ENCODE results near the gene TEX9. TPM values are rescaled to one million over a fixed set of nuclear protein-coding genes. Genes with fewer than 3 reads are reported as not detected.

TEX9 gene
- total RNA-seq, 1 experiment from 2014 or later, result 11.8 TPM

DNA sequence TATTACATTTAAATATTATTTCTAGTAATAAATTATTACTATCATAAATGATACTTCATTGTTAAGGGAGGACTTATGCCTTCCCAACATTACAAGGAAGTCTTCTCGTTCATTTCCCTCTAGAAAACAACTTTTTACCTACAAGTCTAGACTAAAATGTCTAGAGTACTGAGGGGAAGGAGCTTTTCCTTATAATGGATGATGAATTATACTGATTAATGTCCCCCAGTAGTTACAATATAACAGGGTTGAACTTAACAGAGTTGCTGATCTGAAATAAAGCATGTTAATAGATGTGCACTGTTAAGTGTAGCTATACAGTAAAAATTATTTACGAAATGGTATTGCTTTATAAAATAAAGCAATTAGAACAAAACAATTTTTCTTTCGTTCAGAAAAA is 102.4 kb downstream of the TEX9 start:
- Histone ChIP-seq H3F3A (ENCODE audit: insufficient read depth, low read depth) (no peaks in the 10 kb centered on the region), H2AFZ (no peak overlapping the region), H3K4me2 (no peak overlapping the region), H3K9me3 (ENCODE audit: insufficient read depth, low read depth) (no peaks in the 10 kb centered on the region), H3K4me1 (replicated peaks; ENCODE audit: insufficient read depth) (peaks cover 5% of the 10 kb centered on the region; the same call in 1 of the 2 replicates), H3K79me2 (ENCODE audit: low read depth) (no peaks in the 10 kb centered on the region), H3K27ac (no peak overlapping the region), H3K27me3 (ENCODE audit: insufficient read depth, low read depth) (no peaks in the 10 kb centered on the region), H3K36me3 (ENCODE audit: low read depth) (no peaks in the 10 kb centered on the region), H3K9me2 (ENCODE audit: insufficient read depth) (no peaks in the 10 kb centered on the region), H4K20me1 (ENCODE audit: insufficient read depth) (no peaks in the 10 kb centered on the region), H3K4me3 (no peak overlapping the region)
- intact Hi-C loops (cut with micrococcal nuclease; ENCODE audit: unreplicated experiment), result no loop called here
- TF ChIP-seq, protein P1, sequence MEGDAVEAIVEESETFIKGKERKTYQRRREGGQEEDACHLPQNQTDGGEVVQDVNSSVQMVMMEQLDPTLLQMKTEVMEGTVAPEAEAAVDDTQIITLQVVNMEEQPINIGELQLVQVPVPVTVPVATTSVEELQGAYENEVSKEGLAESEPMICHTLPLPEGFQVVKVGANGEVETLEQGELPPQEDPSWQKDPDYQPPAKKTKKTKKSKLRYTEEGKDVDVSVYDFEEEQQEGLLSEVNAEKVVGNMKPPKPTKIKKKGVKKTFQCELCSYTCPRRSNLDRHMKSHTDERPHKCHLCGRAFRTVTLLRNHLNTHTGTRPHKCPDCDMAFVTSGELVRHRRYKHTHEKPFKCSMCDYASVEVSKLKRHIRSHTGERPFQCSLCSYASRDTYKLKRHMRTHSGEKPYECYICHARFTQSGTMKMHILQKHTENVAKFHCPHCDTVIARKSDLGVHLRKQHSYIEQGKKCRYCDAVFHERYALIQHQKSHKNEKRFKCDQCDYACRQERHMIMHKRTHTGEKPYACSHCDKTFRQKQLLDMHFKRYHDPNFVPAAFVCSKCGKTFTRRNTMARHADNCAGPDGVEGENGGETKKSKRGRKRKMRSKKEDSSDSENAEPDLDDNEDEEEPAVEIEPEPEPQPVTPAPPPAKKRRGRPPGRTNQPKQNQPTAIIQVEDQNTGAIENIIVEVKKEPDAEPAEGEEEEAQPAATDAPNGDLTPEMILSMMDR (conservative IDR thresholded peaks at IDR 0.05), result no peak
- TF ChIP-seq EZH2 (IDR thresholded peaks at IDR 0.05; ENCODE audit: low read depth), result no peak
- no TSS peak for BruUV-seq (replicated peaks)
- ChIA-PET CTCF (interaction anchor here (0.6 kb wide), 1 partner anchor 22 kb away, joined by 3 read pairs; no protein-coding TSS in a partner anchor), POLR2A (ENCODE audit: unreplicated experiment) (interaction anchor here (0.7 kb wide), 1 partner anchor 312 kb away, joined by 4 read pairs; no protein-coding TSS in a partner anchor)
- DNase-seq, result no peak

DNA sequence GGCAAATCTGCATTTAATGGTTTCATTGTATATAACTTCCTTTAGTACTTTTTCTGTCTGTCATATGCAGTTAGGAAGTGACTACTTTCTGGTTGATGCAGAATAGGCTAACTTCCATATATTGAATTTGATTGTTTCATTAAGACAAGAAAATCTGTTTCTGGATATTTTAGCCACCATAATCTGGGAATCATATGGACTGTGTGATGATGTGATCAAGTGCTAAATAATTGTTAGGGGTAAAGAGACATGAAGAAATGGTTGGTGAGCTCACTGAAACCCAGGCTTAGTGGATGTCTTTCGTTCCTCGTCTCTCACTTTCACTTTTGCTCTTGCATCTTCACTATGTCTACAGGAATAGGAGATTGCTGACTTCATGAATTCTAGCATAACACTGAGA is 103.2 kb downstream of the TEX9 start:
- POLR2A ChIA-PET (ENCODE audit: unreplicated experiment), result no interaction called here
- no peaks in the 10 kb centered on the region for H3K27me3 ChIP-seq (ENCODE audit: insufficient read depth, low read depth)
- no peak overlapping the region for H2AFZ ChIP-seq
- H3K4me2 ChIP-seq, result no peak overlapping the region
- no peaks in the 10 kb centered on the region for H3K36me3 ChIP-seq (ENCODE audit: low read depth)
- H3K9me3 ChIP-seq (ENCODE audit: insufficient read depth, low read depth), result no peaks in the 10 kb centered on the region
- no peaks in the 10 kb centered on the region for H4K20me1 ChIP-seq (ENCODE audit: insufficient read depth)
- H3F3A ChIP-seq (ENCODE audit: insufficient read depth, low read depth), result no peaks in the 10 kb centered on the region
- DNase-seq, result no peak
- CTCF ChIA-PET, result no interaction called here
- TF ChIP-seq, protein P1 (conservative IDR thresholded peaks at IDR 0.05), result no peak
- no peak for TF ChIP-seq EZH2 (IDR thresholded peaks at IDR 0.05; ENCODE audit: low read depth)
- no peak overlapping the region for H3K27ac ChIP-seq
- no peaks in the 10 kb centered on the region for H3K9me2 ChIP-seq (ENCODE audit: insufficient read depth)
- H3K4me3 ChIP-seq, result no peak overlapping the region
- no peaks in the 10 kb centered on the region for H3K79me2 ChIP-seq (ENCODE audit: low read depth)
- peaks cover 5% of the 10 kb centered on the region; the same call in 1 of the 2 replicates for H3K4me1 ChIP-seq (replicated peaks; ENCODE audit: insufficient read depth)
- intact Hi-C loops (cut with micrococcal nuclease; ENCODE audit: unreplicated experiment), result no loop called here
- no TSS peak for BruUV-seq (replicated peaks)

DNA sequence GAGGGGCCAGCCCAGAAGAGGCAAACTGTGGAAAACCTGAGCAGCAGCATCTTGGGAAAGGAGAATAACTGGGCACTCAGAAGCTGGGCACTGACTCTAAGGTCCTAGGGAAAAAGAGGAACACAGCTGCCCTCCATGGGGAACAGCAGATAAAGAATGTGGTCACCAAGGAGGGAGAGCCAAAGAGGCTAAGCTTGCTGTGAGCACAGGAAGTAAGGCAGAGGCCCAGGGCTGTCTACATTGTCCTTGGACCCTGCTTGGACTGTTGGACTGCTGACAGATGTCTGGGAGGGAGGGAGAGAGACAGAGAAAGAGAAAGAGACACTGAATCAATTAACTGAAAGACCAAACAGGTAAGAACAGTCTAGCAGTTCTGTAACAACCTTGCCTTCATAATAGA is 104.3 kb downstream of the TEX9 start:
- Histone ChIP-seq H3K4me3 (no peak overlapping the region), H3F3A (ENCODE audit: insufficient read depth, low read depth) (no peaks in the 10 kb centered on the region), H3K9me3 (ENCODE audit: insufficient read depth, low read depth) (no peaks in the 10 kb centered on the region), H4K20me1 (ENCODE audit: insufficient read depth) (no peaks in the 10 kb centered on the region), H3K79me2 (ENCODE audit: low read depth) (no peaks in the 10 kb centered on the region), H3K4me2 (no peak overlapping the region), H2AFZ (no peak overlapping the region), H3K27me3 (ENCODE audit: insufficient read depth, low read depth) (no peaks in the 10 kb centered on the region), H3K36me3 (ENCODE audit: low read depth) (no peaks in the 10 kb centered on the region), H3K27ac (no peak overlapping the region), H3K9me2 (ENCODE audit: insufficient read depth) (no peaks in the 10 kb centered on the region), H3K4me1 (replicated peaks; ENCODE audit: insufficient read depth) (no peaks in the 10 kb centered on the region)
- no peak for DNase-seq
- TF ChIP-seq, protein P1 (conservative IDR thresholded peaks at IDR 0.05), result no peak
- TF ChIP-seq EZH2 (IDR thresholded peaks at IDR 0.05; ENCODE audit: low read depth), result no peak
- ChIA-PET CTCF (no interaction called here), POLR2A (ENCODE audit: unreplicated experiment) (no interaction called here)
- no TSS peak for BruUV-seq (replicated peaks)
- intact Hi-C loops (cut with micrococcal nuclease; ENCODE audit: unreplicated experiment), result no loop called here
